Stimulated activated CD4-positive, alpha-beta T cell treated with anti-CD3 and anti-CD28 coated beads, Interleukin-1b, Interleukin-23, amount 100 ng/mL, for 24 hours (primary cell): Measurements from ENCODE around the gene FAM120B.

Experiments used
- DNase-seq, 4 experiments: peaks; one replicate each; pipeline ENCODE4 v3.0.0-alpha.2; 2020; ENCODE audit warnings: low read depth in 4 of 4, low spot score in 1 of 4

The FAM120B gene

DNA sequence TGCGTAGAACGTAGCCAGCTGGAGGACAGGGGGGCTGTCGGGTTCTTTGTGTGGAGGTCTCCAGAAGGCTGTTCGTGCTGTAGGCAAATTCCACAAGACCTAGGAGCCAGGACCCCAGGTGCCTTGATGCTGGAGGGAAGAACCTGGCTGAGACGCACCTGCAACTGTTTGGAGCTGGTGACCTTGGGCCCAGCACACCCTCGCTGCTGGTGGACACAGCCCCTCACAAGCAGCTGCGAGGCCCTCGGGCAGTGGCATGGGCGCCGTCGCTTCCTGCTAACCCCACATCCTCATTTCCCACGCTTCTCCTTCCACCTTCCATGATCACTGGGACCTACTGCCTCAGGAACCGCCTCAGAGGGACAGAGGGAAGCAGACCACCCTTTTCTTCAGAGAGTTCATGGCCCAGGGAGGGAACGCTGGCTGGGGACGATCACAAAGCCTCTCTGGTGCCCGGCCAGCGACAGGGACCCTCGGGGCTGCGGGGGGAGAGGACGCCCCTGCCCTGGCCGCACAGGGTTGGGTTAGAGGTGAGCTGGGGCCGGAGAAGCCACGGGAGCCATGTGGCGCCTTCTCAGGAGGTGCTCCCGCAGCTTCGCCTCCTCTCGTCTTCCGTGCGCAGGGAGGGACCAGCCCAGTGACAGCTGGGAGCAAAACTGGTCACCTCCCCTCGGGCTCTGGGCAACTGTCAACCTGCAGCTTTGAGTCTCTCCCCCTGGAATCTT, 34.1 kb upstream of the FAM120B start:
- DNase-seq: no peak

DNA sequence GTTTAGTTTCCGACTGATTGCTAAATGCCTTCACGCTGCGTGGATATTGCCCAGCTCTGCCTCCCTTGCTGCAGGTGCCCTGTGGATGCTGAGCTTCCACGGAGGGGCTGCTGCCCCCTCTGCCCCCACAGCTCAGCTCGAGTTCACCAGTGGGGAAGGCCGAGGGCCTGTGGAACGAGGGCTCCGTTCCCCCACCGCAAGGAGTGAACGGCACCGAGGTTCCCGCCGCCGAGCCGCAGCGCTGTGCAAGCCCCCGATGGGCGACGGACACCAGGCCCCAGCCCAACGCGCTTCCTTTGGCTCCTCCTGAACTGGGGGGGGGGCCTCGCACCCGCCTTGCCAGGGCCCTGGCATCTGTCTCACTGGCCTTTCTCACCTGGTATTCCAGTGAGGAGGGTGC, 33.4 kb upstream of the FAM120B start:
- no peak for DNase-seq

DNA sequence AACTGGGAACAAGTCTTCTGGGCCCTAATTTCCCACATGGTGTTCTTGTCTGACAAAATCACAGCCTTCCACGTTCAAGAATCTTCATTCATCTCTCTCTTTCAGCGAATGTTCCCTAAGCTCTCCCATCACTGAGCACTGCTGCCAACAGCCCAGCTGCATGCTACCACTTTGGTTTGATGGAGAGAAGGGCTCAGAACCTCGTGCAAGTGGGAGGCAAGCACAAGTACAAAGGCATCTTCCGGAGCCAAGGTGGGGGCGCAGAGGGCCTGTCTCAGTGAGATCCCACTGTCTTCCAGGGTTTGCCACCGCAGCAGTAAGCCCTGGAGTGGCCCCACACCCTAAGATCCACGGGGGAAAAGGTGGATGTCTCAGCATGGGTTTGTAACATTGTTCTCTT, 32.9 kb upstream of the FAM120B start:
- DNase-seq: no peak

DNA sequence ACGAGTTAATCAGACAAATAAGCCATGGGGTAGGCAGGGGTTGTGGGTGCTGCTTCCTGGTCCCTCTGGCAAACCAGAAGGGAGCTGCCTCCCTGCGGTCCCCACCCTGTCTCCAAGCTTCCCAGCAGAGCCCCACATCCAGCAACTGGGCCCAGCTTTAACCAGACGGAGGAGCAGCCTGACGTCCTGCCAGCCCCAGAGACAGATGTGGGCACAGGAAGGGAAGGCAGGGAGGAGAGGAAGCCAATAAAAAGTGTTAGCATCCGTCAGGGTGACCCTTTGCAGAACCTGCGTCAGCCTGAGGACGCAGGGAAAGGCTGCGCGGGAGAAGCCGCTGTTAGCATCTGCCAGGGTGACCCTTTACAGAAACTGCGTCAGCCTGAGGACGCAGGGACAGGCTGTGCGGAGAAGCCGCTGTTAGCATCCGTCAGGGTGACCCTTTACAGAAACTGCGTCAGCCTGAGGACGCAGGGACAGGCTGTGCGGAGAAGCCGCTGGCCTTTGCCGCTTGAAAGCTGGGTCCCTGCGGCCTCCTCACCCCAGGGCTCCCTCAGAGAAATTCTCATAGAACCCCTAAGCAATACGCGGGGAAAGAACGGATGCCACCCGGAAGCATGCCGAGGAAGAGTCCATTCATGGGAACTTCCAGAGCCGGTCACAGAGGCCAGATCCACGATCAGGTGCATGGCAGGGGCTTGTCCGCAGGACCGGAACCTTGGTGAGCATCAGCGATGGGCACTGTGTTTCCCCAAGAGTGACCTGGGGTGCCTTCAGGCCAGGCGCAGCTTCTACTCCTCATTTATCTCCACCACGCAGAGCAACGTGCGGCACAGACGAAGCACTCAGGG, 31.6 kb upstream of the FAM120B start:
- no peak for DNase-seq

DNA sequence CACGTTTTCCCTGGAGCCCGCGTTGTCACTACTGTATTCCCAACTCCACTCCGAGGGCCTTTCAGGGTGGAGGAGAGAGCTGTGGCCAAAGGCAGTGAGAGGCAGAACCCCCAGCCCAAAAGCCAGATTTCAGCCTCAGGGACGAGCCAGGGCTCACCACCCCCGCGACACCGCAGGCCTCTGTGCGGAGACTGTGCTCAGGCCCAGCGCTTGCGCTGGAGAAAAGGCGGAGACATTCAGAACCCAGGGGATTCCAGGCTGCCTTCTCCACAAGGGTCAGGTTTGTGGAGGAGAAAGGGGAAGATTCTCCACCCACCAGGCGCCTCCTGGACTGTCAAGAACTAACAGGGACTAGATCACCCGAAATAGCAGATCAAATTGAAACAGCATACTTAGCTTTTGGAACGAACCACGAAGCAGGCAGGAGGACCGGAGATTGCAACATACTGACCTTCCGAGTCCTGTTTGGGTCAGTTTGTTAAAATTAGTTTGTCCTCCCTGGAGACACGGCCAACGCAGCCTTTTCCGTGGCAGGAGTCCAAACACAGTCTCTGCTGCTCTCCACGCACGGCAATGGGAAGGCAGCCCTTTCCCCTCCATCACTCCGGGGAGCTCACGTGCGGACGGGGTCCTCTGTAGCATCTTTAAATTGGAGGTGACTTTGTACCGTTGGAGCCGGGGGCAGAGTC, 30.0 kb upstream of the FAM120B start:
- no peak for DNase-seq

DNA sequence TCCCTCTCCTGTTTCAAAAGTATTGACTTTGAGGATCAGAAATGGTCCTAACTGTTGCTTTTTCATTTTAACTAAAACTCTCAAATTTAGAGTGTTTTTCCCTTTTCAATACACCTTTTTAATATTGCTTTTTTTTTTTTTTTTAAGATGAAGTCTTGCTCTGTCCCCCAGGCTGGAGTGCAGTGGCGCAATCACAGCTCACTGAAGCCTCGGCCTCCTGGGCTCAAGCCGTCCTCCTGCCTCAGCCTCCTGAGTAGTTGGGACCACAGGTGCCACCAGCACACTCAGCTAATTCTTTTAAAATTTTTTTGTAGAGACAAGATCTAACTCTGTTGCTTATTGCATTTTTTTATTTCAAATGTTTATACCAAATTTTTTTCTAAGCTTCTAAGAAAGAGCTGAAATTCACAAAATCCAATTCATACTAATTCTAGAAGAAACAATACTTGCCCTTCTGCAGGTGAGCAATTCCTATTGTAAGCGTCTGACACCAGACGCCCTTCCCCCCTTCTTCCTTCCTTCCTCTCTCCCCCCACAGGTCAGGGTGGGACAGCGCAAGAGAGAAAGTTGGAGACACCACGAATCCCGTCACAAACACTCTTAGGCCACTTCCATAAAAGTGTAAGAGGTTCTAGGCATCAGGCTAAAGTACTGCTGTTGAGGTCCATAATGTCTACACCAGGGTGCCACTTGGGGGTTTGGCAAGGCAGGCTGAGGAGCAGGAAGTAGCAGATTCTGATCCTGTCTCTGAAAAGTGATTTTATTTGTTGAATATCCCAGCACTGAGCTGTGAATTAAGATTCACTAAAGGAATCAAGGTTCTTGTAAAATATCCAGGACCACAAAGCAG, 28.4 kb upstream of the FAM120B start:
- no peak for DNase-seq

DNA sequence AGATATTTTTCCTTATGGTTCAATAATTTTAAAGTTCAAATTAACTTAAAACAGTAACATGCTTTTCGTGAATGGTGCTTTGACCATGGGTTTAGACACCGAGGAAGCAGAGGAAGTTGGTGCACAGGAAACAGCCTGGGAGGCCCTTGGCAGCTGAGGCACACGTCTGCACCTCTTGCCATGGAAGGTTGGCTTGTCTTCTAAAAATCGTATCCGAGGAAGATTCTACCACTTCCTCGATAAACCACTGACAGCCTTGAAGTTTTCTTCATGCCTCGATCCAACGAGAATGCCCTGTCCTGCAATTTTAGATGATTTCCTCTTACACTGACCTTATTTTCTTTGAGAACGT, 27.8 kb upstream of the FAM120B start:
- DNase-seq: no peak

DNA sequence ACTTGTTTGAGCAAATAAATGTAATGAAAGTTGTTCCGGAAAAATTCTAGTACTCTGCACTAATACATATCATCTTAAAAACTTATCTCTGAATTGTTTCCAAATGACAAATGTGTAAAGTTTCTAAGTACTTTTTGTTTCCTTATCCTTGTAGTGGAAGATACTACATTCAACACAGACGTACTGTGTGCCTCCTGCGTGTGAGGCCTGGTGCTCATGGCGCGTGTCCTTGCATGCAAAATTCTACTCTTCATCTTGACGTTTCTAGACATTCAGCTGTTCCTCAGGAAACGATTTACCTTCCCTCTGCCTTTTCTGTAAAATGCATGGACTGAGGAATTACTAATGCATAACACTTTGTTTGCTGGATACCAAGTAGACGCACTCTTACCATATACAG, 27.1 kb upstream of the FAM120B start:
- no peak for DNase-seq

DNA sequence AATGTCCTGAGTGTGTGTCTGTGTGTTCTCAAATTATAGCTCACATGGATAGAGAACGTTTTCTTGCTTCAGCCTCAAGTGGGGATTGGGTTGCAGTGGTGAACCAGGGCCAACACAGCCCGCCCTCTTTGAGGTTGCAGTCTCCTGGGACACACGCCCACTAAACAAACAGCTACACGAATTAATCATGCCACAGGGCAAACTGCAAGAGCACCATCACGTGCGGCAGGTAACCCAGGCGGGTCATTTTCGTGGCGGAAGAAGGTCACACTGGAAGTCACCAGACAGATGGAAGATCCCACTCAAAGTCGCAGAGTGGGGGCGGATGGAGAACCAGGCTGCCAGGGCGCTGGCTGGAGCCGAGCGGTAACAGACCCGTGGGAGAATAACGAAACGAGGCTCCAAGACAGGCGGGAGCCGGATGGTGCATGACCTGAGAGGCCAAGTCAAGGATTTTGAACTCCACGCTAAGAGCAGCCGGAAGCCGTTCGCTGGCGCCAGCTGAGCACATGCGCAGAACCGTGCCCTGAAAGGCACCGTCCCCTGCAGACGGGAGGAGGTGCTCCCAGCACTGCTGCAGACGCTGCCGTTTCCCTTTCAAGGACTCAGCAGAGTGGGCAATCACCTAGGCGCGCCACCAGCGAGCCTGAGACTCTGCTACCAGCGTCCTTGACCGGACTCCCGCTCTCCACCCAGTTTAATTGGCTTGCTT, 26.4 kb upstream of the FAM120B start:
- no peak for DNase-seq

DNA sequence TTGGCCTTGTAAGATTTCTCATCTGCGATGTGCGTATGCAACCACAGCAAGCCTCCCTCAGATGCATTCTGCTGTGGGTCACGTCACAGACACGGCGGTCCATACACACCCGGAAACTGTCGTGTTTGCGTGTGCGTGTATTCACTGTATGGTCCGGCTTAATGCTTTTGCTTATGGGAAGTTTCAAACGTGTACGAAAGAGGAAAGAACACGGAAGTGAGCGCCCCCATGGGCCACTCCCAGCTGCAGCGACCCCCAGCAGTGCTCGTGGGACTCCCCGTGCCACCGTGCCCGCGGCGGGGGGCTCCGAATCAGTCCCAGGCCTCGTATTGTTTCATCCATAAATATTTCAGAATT, 25.9 kb upstream of the FAM120B start:
- DNase-seq: no peak

DNA sequence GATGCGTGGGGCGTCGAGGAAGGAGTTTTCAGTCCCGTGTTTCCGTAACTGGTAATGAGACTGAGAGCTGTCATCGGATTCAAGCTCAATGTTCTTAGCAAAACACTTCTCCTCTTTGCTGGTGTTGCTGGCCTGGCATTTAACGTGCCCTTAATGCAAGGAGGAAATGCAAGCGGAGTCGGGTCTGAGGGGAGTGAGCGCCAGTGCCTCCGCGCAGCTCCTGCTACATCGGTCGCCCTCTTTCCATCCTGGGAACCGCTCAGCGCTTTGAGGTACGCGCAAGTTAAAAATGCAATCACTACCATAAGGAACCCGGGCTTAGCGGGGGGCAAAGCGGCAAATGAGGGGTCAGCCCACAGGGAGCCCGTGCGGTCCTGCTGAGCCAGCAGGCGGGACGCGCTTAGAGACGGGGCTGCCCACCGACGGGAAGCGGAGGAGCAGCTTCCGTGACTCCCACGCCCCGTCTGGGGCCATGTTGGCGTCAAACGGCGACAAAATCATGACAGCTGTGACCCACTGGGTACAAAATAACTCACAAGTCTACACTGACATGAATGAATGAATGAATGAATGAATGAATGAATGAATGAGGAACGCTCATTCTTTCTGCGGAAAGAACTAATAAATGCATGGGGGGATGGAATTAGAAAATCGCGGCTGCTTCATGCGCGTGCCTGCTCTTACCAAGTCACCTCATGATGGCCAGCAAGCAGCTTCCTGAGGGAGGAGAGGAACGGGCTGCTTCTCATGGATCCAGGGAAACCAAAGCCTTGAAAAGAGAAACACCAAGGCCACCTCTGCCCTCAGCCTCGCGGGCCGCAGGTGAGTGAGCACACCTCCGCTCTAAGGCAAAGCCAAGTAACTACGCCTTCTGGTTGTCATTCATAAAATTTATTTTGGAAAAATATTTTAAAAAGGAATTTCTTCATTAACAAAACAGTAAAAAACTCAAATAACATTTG, 24.9 kb upstream of the FAM120B start:
- DNase-seq: no peak

DNA sequence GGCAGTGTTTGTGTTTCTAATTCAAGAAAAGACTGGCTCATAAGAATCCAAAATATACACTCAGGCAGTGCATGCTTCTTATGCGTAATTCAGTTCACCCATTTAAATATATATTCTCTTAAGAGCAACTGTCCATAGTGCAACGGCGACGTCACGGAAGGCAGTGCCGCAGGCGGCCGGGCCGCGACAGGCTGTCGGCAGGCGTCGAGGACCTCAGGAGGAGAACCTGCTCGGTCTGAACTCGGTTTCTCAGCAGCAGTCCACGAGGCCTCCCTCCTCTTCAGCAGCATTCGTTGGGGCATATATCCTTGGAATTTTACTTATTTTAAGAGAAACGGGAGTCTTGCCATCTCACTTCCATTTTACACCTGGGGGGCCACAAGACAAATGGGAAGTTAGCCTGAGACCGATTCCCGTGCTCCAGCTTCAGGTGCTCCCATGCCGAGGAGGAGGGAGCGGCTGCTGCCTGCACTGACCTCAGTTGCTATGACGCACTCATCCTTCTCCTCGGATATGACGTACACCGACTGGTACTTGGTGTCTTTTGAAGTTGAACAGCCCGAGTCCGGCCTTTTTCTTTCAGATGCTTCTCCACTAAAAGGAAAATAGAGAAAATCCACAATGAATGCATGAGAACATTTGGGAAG, 23.9 kb upstream of the FAM120B start:
- DNase-seq: no peak

DNA sequence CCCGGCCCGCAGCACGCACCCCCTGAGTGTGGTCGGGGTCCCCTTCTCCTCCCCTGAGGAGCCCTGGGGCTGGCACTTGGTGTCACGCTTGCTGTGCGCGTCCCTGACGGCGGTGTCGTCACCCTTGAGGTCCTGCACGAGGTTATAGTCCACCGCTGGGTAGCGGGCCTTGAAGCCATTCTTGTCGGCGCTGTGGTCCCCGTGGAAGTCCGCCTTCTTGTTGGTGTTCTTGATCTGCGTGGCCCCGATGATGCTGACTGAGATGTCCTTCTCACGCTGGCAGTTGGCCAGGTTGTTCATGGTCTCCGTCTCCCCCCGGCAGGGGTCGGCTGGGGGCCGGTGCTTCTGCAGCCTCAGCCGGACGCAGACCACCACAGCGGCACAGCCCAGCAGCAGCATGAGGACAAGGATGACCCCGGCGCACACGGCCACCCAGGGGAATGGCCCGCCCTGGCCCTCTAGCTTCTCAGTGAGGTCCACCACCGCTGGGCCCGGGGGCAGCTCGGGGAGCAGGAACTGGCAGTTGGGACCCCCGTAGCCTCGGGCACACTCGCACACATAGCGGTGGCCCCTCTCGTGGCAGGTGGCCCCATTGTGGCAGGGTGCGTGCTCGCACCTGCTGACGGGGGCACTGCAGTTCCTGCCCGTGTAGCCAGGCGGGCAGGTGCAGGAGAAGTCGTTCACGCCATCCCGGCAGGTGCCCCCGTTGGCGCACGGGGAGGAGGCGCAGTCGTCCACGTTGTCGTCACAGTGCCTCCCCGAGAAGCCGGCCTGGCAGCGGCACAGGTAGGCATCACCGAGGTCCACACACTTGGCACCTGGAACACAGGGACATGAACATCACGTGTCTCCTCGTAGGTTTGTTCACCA, 23.1 kb upstream of the FAM120B start:
- no peak for DNase-seq

DNA sequence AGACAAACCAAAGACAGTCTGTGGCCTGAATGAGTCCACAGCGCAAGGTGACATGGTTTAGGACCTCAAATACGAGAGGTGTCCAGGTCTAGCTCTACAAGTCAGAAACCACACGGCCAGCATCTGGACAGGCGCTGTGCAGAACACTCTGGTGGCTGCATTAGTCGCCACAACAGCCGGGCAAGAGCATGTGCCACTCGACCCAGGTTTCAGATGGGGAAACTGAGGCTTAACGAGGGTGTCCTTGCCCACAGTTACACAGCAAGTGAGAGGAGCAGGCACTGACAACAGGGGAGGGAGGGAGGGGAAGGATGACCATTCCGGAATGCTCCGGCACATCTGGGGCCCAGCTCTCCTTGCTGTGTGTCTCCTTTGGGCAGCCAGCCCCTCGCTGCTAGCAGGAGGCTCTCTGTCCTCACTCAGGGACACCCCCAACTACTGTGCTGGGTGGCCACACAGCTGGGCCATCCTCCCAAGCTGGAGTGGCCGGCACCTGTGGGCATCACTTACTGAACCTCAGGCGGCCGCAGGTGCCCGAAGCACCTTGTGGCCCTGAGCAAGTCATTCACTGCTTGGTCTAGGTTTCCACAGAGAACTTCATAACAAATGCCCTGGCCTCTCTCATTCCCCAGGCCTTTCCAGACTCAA, 22.3 kb upstream of the FAM120B start:
- DNase-seq: no peak

DNA sequence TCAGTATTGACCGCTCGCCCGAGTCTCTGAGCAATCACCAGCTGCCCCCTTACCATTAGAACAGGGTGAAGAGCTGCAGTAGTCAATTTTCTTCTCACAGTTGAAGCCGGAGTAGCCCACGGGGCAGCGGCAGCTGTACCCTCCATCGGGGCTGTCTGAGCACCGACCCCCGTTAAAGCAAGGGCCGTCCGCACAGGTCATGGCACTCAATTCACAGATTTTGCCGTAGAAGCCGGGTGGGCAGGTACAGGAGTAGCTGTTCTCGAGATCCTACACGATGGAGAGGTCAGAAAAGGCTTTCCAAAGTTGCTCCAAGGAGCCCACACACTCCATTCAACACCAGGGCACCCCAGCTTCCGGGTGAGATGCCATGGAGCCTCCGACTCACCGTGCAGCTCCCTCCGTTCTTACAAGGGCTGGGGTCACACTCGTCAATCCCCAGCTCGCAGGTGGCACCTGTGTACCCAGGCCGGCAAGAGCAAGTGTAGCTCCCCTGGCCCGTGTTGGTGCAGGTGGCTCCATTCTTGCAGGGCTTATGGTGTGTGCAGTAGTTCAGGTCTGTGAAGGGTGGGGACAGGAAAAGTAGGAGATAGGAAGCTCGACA, 21.6 kb upstream of the FAM120B start:
- no peak for DNase-seq

DNA sequence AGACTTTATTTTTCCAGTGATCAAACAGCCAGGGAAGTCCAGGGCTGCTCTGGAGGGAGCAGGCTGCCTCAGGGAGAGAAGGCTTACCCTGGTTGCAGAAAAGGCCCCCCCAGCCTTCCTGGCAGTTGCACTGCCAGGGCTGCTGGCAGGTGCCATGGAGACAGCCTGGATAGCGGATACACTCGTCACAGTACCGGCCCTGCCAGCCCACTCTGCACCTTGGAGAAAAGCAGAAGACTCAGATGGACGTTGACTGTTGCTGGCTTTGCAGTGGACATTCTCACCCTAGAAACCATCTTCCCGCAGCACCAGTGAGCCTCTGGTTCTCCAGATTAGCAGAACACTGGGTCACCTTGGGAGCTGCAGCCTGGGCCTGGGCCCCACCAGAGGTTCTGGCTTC, 21.1 kb upstream of the FAM120B start:
- no peak for DNase-seq

DNA sequence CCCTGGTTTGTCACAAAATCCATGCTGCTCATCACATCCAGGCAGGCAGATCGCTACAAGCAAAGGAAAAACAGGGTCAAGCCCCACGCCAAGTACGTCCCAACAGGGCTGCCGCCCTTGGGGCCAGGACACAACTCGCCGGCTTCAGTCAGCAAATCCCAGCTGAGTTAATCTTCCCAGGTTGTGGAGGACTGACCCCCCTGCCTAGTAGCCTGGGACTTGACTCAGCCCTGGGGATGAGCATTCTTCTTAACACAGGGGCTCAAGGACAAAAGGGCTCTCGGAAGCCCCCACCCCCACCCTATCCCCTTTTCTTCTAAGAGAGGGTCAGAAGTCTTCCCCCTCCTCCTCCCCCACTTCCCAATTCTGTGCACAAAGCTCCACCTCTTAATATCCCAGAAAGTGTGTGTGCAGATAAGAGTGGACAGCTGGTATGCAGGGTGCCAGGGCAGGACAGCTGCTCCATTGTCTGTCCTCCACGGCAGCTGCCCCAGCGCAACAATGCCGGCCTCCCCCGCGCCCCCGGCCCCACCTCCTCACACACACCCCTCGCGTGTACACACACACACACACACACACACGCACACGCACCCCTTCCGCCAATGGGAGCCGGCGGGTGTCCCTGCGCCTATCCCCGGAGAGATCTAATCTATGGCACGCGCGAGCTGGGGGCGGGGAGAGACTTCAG, 20.2 kb upstream of the FAM120B start:
- no peak for DNase-seq
